Stimulated activated CD4-positive, alpha-beta T cell treated with anti-CD3 and anti-CD28 coated beads, Interleukin-2, amount 100 ng/mL, for 4 hours (primary cell): ENCODE measurements around the gene HEPH.
"Not testable (repeated sequence)": the region's sequence is repeated elsewhere in the genome, so short reads cannot be mapped to it uniquely, and the experiment has no call there.

Source experiments
- DNase-seq: peaks from one replicate; pipeline ENCODE4 v3.0.0-alpha.2; 2020; ENCODE audit warnings: low read depth

Gene HEPH

GRCh38 chrX:66232296-66232695 is 68.2 kb downstream of the HEPH start:
- DNase-seq: no peak

- no peak for DNase-seq
These were observed 69.2 kb downstream of the HEPH start for GRCh38 chrX:66233209-66233608.

- DNase-seq: not testable (repeated sequence)
These were observed 69.9 kb downstream of the HEPH start for GRCh38 chrX:66233904-66234303.

GRCh38 chrX:66255359-66255967 is 91.4 kb downstream of the HEPH start:
- DNase-seq: no peak

GRCh38 chrX:66262807-66263206 is 98.8 kb downstream of the HEPH start:
- no peak for DNase-seq
